DND-41 (cell line): Measurements from ENCODE around the gene TMEM175.

Source experiments
- ATAC-seq: fragments of 200-7000 bp; cut with Tn5 transposase; 3 replicates; pipeline ENCODE4 v1.9.1; 2021; ENCODE audit warnings: low read depth; ENCODE audit not compliant: insufficient read depth
- DNase-seq: peaks from one replicate; pipeline ENCODE4 v3.0.0-alpha.2; 2020
- H2AFZ ChIP-seq: 2 replicates; pipeline ENCODE4 v1.6.0; 2012; ENCODE audit warnings: low read depth, low read length
- H3K27ac ChIP-seq: 2 replicates; pipeline ENCODE4 v1.5.1; 2012; ENCODE audit warnings: low read length, inconsistent platforms
- H3K27me3 ChIP-seq: fragments of 200-600 bp; sonication (generic); 2 replicates; pipeline ENCODE4 v1.6.0; 2012; ENCODE audit warnings: low read length, mild to moderate bottlenecking, inconsistent platforms; ENCODE audit not compliant: insufficient read depth, poor library complexity
- H3K36me3 ChIP-seq: 2 replicates; pipeline ENCODE4 v1.5.1; 2012; ENCODE audit warnings: low read length, inconsistent platforms; ENCODE audit not compliant: insufficient read depth
- H3K4me1 ChIP-seq: 2 replicates; pipeline ENCODE4 v1.5.1; 2012; ENCODE audit warnings: mild to moderate bottlenecking, low read length; ENCODE audit not compliant: insufficient read depth
- H3K4me2 ChIP-seq: 2 replicates; pipeline ENCODE4 v1.6.0; 2012; ENCODE audit warnings: mild to moderate bottlenecking, moderate library complexity, low read length, inconsistent platforms; ENCODE audit not compliant: insufficient read depth
- H3K4me3 ChIP-seq, 2 experiments: fragments of 200-600 bp in 1 of 2; shearing (Covaris generic) in 1 of 2; 2 replicates each; pipeline ENCODE4 v1.5.1; 2012 to 2016; ENCODE audit warnings: inconsistent platforms in 2 of 2, low read length in 2 of 2, mild to moderate bottlenecking in 2 of 2, low read depth in 1 of 2, moderate library complexity in 1 of 2
- H3K79me2 ChIP-seq: 2 replicates; pipeline ENCODE4 v1.6.0; 2012; ENCODE audit warnings: low read length, inconsistent platforms; ENCODE audit not compliant: insufficient read depth
- H3K9ac ChIP-seq: 2 replicates; pipeline ENCODE4 v1.6.0; 2012; ENCODE audit warnings: low read depth, mild to moderate bottlenecking, inconsistent platforms, low read length, moderate library complexity
- H3K9me3 ChIP-seq: 2 replicates; pipeline ENCODE4 v1.5.1; 2012; ENCODE audit warnings: low read length, moderate library complexity, mild to moderate bottlenecking, inconsistent platforms; ENCODE audit not compliant: insufficient read depth, severe bottlenecking
- H4K20me1 ChIP-seq: 2 replicates; pipeline ENCODE4 v1.6.0; 2012; ENCODE audit warnings: low read length; ENCODE audit not compliant: insufficient read depth
- EZH2 ChIP-seq: IDR thresholded peaks from 3 replicates; pipeline ENCODE4 v1.6.1; 2012; ENCODE audit warnings: borderline replicate concordance, low read depth, mild to moderate bottlenecking, moderate library complexity, low read length, inconsistent platforms; ENCODE audit not compliant: severe bottlenecking
- TF ChIP-seq, protein P1 (sequence below): IDR thresholded peaks from 2 replicates; pipeline ENCODE4 v1.5.1; 2012; ENCODE audit warnings: borderline replicate concordance, low read length, moderate library complexity, mild to moderate bottlenecking; ENCODE audit not compliant: poor library complexity, severe bottlenecking; ENCODE audit errors: extremely low read depth

Gene TMEM175

DNA sequence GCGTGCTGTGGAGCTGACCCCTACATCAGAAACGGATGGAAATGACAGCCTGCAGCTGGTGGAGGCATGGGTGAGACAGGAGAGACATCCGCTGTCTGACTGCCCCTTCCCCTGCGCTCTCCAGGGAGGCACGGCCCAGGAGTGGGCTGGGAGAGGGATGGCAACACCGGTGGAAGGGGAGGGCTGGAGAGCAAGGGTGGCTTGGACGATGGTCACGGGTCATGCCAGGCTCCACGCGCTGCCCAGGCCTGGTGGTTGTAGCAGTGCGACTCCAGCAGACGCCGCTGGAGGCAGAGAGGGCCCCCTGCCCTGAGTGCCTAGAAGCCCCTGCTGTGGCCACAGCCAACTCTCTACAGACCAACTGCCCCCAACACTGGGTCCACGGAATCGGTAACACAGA is 48.0 kb upstream of the TMEM175 start:
- DNase-seq, result no peak
- ATAC-seq, result no peak
- Histone ChIP-seq H3K36me3 (peaks cover 98% of the 10 kb centered on the region), H3K79me2 (no peaks in the 10 kb centered on the region), H2AFZ (no peak overlapping the region), H3K9me3 (no peaks in the 10 kb centered on the region), H3K4me1 (no peaks in the 10 kb centered on the region), H3K4me2 (no peak overlapping the region), H4K20me1 (peaks cover 20% of the 10 kb centered on the region), H3K27ac (no peak overlapping the region), H3K27me3 (no peaks in the 10 kb centered on the region), H3K9ac (no peak overlapping the region), H3K4me3 (no peak overlapping the region)
- no peak for TF ChIP-seq EZH2
- TF ChIP-seq, protein P1, sequence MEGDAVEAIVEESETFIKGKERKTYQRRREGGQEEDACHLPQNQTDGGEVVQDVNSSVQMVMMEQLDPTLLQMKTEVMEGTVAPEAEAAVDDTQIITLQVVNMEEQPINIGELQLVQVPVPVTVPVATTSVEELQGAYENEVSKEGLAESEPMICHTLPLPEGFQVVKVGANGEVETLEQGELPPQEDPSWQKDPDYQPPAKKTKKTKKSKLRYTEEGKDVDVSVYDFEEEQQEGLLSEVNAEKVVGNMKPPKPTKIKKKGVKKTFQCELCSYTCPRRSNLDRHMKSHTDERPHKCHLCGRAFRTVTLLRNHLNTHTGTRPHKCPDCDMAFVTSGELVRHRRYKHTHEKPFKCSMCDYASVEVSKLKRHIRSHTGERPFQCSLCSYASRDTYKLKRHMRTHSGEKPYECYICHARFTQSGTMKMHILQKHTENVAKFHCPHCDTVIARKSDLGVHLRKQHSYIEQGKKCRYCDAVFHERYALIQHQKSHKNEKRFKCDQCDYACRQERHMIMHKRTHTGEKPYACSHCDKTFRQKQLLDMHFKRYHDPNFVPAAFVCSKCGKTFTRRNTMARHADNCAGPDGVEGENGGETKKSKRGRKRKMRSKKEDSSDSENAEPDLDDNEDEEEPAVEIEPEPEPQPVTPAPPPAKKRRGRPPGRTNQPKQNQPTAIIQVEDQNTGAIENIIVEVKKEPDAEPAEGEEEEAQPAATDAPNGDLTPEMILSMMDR, result no peak

DNA sequence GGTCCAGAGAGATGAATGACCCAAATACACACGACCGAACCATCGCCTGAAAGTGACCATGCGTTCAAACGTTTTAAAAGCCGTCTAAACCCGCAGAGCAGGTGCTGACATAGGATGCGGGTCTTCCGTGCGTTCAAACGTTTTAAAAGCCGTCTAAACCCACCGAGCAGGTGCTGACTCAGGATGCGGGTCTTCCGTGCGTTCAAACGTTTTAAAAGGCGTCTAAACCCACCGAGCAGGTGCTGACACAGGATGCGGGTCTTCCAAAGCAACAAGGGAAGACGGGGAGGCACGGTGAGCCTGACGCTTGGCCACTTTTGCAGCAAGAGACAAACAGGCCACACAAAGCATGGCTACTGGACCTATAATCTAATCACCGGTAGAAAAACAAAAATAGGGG is 47.4 kb upstream of the TMEM175 start:
- H3K4me1 ChIP-seq, result no peaks in the 10 kb centered on the region
- no peak for DNase-seq
- no peaks in the 10 kb centered on the region for H3K27me3 ChIP-seq
- no peaks in the 10 kb centered on the region for H3K79me2 ChIP-seq
- no peak overlapping the region for H3K4me3 ChIP-seq
- H3K9me3 ChIP-seq, result no peaks in the 10 kb centered on the region
- no peak for ATAC-seq
- no peak overlapping the region for H3K4me2 ChIP-seq
- no peak for TF ChIP-seq EZH2
- H4K20me1 ChIP-seq, result peaks cover 20% of the 10 kb centered on the region
- H3K36me3 ChIP-seq, result peaks cover 98% of the 10 kb centered on the region
- no peak overlapping the region for H3K9ac ChIP-seq
- no peak overlapping the region for H2AFZ ChIP-seq
- no peak overlapping the region for H3K27ac ChIP-seq

GRCh38 chr4:885353-885752 is 46.9 kb upstream of the TMEM175 start:
- Histone ChIP-seq H3K4me2 (no peak overlapping the region), H3K4me1 (no peaks in the 10 kb centered on the region), H3K4me3 (no peak overlapping the region), H2AFZ (no peak overlapping the region), H3K36me3 (peaks cover 98% of the 10 kb centered on the region), H3K79me2 (no peaks in the 10 kb centered on the region), H3K9ac (no peak overlapping the region), H3K27ac (no peak overlapping the region), H4K20me1 (peaks cover 20% of the 10 kb centered on the region), H3K9me3 (no peaks in the 10 kb centered on the region), H3K27me3 (no peaks in the 10 kb centered on the region)
- DNase-seq (no peak), ATAC-seq (no peak)
- TF ChIP-seq EZH2, result no peak
- TF ChIP-seq, protein P1, result no peak

DNA sequence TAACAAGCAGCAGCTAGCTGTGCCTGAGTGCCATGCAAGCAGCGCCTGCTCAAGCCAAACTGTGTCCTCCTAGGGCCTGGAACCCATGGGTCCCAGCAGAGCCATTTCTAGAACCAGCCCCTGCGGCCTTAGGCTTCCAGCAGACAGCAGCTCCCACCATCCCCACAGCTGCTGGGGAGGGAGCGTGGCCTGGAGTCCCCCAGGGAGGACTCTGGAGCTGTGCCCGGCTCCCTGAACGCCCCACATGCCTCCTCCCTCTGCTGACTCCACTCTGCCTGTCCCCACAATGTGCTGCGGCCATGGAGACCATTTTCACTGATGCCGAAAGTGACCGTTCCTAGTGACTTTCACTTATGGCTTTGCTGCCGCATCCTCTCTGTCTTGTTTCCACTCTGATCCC is 46.0 kb upstream of the TMEM175 start:
- Histone ChIP-seq H3K27ac (no peak overlapping the region), H3K4me2 (no peak overlapping the region), H3K9me3 (no peaks in the 10 kb centered on the region), H2AFZ (no peak overlapping the region), H3K36me3 (peaks cover 95% of the 10 kb centered on the region), H3K4me3 (no peak overlapping the region), H3K27me3 (no peaks in the 10 kb centered on the region), H3K79me2 (no peaks in the 10 kb centered on the region), H3K9ac (no peak overlapping the region), H4K20me1 (peaks cover 16% of the 10 kb centered on the region), H3K4me1 (no peaks in the 10 kb centered on the region)
- no peak for TF ChIP-seq EZH2
- TF ChIP-seq, protein P1, result no peak
- DNase-seq (no peak), ATAC-seq (no peak)
